NCI-H524 treated with DMSO at 0.1 percent for 48 hours (cell line): ENCODE results near the gene CDR2.
"Not testable (repeated sequence)": the region's sequence is repeated elsewhere in the genome, so short reads cannot be mapped to it uniquely, and the experiment has no call there.

Experiments used
- DNase-seq: peaks from one replicate; lab custom pipeline; 2025; lab: John Stamatoyannopoulos, UW

CDR2 gene

DNA sequence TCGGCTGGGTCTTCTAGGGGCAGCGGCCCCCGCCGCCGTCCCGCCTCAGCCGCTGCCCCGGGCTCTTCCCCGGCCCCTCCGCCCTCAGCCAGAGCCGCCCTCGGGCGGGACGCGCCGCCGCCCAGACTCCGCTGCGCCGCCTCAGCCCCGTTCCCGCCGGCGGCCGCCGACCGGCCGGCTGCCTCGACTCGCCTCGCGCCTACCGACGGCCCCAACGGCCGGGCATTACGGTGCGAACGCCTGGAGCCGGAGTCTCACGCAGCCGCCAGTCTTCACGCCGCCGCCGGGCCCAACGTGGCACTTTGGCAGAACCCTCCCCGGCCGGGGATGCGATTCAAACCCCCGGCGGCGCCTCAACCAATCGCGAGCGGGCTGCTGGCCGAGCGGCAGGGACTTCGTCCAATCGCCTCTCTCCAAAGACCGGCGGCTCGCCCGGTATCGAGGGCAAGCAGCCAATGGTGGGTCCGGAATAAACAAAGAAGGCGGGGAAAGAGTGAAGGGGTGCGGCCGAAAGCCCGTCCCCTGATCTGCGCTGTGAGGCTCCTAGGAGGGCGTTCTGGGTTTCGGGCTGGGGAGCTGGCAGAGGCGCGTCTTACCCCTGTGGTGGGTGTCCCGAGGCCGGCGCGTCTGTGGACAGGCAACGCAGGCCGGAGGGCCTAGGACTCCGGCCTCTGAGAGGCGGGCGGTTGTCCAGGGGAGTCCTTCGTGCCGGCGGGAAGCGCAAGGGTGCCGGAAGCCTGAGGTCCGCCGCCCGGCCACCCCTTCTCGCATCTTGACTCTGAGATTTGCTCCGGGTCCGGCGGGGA, at the start of gene CDR2:
Gene CDR2 (minus strand): TSS at position 309 of the 806 bp plus-strand sequence. CDS start 310 bp downstream, outside the sequence.
- peak; percentile 87 for DNase-seq

DNA sequence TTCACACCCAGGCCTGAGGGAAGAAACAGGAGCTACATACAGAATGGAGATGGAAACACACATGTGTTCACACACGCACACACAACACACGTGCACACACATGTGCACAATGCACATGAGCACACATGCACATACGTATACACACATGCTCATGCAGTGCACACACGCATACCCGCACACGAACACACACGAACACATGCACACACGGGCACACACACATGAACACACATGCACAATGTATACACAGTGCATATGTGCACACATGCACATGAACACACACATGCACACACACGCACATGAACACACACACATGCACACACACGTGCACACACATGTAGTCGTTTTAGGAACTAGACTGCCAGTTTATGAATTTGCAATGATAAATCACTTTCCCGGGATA, 49.3 kb upstream of the CDR2 start:
- no peak for DNase-seq

DNA sequence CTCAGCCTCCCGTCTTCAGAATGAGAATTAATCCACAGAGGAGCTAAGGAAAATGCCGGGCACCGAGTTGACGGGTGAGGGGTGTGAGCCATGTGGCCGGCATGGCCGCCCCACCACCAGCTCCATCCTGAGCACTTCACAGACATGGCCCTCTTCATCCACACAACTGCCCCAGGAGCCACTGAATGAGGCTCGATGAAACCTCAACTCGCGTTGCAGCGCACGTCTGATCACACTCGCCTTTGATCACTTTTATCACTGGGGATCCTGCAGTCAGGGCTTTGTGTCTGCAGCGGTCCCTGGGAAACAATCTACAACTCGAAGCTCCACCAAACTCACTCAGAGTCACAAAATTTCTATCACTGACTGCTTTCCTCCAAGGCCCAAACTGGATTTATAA, 46.7 kb upstream of the CDR2 start:
- no peak for DNase-seq

DNA sequence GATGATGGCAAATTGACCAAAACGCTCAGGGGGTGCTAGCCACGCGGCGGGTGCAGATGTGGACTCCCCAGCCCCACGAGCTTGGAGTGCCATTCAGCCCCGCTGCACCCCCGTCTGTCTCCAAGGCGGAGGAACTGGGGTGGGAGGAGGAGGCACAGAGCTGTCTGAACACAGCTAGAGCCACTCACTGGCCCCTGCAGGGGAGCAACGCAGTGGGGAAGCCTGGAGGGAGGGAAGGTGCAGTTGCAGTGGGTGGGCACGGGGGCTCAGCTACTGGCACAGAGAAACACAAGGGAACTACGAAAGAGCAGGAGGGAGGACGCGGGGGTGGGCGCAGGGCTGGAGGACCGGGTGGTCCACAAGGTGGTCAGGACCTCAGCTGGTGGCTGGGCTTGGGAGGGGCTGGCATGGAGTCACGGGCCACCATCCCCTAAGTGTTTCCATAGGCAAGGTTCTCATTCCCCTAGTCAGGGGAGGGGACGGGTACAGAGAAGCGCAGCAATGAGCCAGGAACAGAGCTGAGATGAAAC, 46.3 kb upstream of the CDR2 start:
- DNase-seq = no peak

DNA sequence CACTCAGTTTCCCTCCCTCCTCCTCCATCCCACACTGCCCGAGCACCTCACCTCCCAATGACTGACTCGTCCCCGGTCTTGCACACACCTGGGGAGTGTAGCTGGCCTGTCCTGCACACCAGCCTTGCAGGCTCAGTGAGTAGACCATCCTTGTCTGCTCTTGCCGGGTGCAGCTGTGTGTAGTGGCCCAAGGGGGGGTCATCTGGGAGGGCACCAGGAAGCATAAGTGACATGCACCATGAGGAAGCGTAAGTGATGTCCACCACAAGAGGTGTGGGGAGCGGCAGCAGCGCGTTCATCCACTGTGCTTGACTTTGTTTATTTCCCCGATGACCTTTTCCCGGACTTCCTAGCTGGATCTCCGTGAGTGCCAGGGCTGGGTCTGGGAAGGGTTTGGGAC, 45.5 kb upstream of the CDR2 start:
- DNase-seq = no peak

DNA sequence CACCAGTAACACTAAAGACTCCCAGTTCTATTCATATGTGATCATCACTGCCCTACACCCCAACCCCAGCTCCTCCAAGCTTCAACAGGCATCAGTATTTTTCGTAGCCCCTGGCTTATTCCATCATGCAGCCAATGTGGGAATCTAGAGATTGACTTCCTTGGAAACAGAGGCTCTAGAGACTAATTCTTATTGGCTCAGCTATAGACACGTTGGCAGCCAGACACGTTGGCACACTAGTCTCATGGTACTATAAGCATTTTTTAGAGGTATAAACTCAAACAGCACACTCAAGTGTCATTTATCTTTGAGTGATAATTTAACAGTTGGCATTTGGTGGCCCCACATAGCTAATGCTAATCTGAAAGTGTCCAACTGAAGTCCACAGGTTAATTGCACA, 44.4 kb upstream of the CDR2 start:
- DNase-seq = no peak

DNA sequence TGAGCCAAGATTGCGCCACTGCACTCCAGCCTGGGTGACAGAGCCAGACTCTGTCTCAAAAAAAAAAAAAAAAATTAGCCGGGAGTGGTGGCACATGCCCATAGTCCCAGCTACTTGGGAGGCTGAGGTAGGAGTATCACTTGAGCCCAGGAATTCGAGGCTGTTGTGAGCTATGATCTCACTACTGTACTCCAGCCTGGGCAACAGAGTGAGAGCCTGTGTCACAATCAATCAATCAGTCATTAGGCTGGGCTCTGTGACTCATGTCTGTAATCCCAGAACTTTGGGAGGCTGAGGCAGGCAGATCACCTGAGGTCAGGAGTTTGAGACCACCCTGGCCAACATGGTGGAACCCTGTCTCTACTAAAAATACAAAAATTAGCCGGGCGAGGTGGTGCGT, 43.4 kb upstream of the CDR2 start:
- not testable (repeated sequence) for DNase-seq

DNA sequence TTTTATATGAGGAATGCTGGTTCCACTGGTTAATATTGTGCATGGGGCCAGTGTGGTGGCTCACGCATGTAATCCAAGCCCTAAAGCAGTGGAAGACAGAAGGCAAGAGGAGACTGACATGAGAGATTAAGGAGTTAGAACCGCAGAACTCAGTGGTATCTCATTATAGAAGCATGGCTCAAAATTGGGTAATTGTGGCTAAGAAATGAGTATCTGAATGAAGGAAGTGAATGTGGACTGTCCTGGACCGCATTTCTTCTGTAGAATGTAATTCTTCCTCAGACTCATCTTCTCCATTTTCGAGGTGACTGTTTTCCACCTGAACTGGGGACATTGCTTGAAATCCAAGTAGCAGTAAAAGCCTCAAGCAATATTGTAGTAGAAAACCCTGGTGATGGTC, 42.6 kb upstream of the CDR2 start:
- no peak for DNase-seq

DNA sequence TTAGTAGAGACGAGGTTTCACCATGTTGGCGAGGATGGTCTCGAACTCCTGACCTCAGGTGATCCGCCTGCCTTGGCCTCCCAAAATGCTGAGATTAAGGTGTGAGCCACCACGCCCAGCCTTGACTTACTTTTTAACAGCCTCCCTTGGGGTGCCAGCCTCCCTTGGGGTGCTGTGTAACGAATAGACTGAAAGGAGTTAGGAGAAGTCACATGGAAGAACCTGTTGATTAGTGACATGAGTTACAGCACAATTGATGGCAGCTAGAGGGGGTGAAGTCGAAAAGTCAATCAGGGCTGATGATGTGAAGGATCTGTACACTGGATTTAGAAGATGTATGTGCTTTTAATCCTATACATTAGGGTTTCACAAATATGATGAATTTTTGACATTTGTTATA, 39.4 kb upstream of the CDR2 start:
- no peak for DNase-seq

DNA sequence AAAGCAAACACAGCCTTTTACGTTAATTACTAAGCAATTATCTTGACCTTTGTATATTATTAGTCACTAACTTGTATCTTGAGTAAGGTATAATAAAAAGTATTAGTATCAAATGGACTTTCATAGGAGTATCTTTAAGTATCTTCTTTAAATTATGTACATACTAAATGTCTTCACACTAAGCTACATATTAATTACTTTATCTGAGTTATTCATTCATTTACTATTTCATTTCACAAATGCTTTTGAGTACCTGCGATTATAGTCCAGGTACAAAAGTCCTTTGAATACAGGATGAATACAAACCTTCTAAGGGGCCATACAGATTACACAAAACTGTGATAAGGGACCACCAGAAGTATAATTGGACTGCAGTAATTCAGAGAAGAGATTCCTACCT, 33.1 kb upstream of the CDR2 start:
- no peak for DNase-seq

DNA sequence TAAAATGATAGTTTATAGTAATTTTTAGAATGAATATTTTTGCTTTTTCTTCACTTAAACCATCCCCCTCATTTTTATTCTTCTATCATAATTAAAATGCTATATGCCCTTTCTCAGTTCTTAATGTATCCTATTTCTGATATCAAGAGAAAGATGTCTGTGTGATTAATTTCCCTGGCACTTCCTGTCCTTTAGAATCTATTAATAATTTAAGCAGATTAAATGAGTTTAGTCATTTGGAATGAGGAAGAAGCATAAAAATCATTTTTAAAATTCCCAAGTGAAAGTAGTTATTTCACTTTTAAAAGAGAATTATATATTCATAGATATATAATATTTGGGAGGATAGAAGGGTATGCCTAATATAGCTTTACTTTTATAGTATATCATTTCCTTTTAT, 27.8 kb upstream of the CDR2 start:
- no peak for DNase-seq

DNA sequence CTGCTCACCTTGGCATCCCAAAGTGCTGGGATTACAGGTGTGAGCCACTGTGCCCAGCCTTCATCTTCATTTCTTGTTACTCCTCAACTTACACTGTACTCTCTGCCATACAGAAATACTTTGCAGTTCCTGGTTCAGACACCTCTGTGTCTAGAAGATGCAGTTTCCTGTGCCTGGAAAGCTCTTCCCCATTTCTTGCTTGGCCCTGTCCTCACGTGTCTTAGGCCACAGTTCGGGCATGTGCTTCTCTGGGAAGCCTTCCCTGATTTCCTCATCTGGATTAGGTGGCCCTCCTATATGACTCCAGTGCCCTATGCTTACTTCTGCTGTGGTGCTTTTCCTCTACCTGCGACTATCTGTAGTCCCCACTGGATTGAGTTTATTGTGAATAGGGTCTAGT, 26.5 kb upstream of the CDR2 start:
- no peak for DNase-seq

DNA sequence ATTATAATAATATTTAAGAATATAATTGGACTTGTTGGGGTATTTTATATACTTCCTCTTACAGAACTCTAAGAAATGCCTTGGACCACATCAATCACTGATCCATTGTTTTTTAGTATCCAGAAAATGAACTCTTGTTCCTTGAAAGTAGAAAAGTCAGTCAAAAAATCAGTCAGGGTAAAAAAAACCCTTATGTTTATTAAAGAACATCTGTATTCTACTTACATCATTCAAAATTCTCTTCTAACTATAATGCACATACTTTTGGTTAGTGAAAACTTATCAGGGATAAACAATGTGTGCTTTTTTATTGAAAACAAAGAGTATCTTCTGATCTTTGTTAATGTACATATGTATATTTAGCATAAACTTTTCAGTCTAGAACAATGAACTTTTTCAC, 23.5 kb upstream of the CDR2 start:
- DNase-seq = no peak

DNA sequence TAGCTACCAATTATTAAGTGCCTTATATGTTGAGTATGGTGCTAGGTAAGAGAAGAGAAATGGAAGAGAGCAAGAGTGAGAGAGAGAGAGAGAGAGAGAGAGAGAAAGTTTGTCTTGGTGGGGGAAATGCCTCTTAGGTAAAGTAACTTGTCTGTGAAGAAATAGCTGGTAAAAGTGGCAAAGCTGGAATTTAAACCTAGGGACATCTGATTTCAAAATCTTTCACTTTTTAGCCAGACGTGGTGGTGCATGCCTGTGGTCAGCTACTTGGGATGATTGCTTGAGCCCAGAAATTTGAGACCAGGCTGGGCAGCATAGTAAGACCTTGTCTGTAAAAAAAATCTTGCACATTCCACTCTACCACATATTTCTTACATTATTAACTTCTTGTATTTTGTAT, 23.0 kb upstream of the CDR2 start:
- no peak for DNase-seq

DNA sequence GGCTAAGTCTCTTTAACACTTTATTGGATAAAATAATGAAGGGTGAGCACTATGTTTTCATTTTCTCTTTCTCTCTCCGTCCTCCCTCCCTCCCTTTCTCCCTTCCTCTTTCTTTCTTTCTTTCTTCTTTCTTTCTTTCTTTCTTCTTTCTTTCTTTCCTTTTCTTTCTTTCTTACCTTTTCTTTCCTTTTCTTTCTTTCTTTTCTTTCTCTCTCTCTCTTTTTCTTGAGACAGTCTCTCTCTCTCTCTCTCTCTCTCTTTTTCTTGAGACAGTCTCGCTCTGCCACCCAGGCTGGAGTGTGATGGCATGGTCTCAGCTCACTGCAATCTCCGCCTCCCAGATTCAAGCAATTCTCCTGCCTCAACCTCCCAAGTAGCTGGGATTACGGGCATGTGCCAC, 21.5 kb upstream of the CDR2 start:
- no peak for DNase-seq

DNA sequence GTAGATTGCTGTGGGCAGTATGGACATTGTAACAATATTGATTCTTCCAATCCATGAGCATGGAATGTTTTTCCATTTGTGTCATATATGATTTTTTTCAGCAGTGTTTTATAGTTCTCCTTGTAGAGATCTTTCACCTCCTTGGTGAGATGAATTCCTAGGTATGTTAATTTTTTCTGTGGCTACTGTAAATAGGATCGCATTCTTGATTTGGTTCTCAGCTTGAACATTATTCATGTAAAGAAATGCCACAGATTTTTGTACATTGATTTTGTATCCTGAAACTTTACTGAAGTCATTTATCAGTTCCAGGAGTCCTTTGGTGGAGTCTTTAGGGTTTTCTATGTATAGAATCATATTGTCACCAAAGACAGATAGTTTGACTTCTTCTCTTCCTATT, 19.7 kb upstream of the CDR2 start:
- no peak for DNase-seq

DNA sequence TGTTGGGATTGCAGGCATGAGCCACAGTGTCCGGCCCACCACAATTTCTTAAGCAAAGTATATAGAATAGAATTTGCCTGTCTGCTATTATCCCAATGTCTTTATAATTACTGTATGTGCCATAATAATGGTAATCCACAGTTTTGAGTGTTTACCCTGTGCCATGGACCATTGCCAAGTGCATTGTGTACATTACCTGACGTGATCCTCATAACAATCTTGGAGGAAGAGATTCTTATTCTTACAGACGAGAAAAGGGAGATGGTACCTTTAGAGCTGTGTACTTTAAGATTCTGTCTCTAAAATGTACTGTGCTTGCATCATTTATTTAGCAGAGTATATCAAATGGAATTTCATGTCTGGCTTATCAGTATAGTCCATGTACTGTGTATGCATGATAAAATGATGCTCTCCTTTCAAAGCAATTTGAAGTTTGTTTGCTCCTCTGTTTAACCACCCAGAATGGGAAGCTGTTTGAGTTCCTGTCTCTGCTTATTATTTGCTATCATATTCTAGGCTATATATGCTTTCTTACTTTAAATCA, 13.8 kb upstream of the CDR2 start:
- no peak for DNase-seq

DNA sequence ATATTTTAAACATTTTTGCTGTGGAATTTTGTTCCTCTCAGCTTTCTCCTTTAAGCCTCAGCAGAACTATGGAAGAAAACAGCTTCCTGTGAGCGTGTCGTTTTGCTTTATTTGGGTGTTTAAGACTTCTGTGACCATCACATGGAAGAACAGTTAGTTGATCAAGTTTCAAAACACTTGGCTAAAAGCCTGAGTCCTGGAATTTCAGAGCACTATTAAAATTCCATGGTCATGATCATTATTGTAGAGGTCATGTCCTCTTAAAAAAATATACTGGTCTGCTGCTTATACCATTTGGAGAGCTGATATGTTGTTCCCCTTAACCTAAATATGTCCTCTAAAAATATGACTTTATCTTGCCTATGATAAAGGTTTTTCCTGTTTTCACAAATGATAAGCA, 12.6 kb upstream of the CDR2 start:
- DNase-seq = no peak

DNA sequence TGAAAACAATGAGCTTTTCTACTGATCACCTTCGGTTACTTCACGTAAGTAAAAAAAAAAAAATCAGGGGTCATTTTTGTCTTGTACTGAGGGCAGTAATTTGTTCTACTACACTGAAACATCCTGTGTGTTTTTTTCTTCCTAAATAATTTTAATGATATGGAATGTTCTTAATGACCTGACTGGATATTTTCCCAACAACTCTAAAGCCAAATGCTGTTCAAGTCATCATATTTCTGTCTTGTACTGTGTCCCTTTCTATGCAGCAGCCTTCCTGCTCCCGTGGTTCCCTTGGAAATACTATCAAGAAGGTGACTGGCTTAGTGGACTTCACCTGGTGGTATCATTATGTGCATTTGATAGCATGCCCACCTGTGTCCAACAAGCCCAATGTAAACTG, 10.8 kb upstream of the CDR2 start:
- no peak for DNase-seq

DNA sequence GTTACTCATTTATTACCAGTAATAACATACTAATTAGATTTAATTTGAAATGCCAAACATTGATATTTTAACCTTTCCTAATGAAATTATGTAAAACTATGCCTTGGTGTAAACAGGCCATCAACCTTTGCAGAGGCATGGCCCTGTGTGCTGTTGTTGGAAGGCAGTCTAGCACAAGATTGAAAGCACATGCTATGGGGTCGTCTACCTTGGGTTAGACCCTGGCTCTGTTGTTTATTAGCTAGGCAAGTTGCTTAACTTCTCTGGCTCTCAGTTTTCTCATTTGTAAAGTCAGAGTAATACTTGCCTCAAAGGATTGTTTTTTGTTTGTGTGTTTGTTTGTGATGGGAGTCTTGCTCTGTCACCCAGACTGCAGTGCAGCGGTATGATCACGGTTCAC, 9.4 kb upstream of the CDR2 start:
- DNase-seq = no peak

DNA sequence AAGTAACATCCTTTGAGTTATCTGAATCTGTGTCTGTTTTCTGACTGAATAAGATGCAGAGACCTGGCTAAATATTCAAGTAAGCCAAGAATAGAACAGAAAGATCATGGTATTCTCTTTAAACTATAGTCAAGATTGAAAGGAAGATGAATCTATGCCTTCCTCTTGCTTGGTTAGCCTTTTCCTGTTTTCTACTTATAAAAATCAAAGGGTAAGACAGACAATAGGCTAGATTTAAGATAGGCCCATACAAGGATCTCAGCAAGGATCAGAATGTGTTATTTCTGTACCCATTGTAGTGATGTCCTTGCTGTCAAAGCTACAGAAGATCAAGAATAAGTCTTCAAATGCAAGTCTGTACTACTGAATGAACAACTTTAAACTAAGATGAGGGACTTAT, 7.0 kb upstream of the CDR2 start:
- no peak for DNase-seq

DNA sequence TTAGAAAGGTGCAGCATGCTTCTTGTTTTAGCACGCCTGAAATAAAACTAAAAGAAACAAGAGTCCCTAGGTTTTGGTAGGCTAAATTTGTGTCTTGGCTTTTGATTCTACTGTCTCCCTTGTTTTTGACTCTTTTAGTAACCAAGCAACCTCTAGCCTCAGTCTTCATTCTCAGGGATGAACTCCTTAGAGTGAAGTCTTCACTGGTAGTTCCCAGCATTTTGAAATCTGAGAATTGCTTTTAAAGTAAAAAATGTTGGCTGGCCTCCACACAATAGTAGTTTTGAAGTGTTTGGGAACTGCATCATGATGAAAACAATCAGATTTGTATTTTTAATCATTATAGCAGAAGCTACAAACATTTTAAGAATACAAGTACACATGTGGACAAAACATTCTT, 6.1 kb upstream of the CDR2 start:
- no peak for DNase-seq

DNA sequence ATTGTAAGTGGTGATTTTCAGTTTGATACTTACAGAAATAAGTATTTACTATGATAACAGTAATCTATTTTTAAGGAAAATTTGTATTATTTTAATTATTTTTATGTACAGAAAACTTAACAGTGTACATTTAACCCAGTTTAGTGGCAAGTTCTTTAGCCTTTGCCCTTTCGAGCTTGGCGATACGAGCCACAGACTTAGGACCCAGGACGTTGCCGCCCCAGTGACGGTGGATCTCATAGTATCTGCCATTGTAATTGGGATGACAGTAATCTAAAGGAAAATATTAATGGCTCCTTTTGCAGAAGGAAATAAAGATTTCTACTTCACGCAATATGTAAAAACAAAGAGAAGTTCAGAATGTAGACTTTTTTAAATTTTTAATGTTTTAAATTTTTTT, 5.2 kb upstream of the CDR2 start:
- DNase-seq = no peak
